Parathyroid adenoma (tissue), 2 donors: ENCODE measurements around the gene ASB1.

Source experiments
- H2AFZ ChIP-seq: fragments of 300-600 bp; sonication (generic); one replicate; pipeline ENCODE4 v1.7.0; 2017; ENCODE audit warnings: antibody characterized with exemption, mild to moderate bottlenecking
- H3K27ac ChIP-seq: fragments of 300-600 bp; sonication (generic); one replicate; pipeline ENCODE4 v1.7.0; 2017
- H3K27me3 ChIP-seq: fragments of 300-600 bp; sonication (generic); one replicate; pipeline ENCODE4 v1.7.0; 2017; ENCODE audit warnings: low read length; ENCODE audit not compliant: control insufficient read depth, insufficient read depth
- H3K36me3 ChIP-seq: fragments of 300-600 bp; sonication (generic); one replicate; pipeline ENCODE4 v1.7.0; 2017; ENCODE audit warnings: low read length; ENCODE audit not compliant: control insufficient read depth, insufficient read depth
- H3K4me1 ChIP-seq: fragments of 300-600 bp; sonication (generic); one replicate; pipeline ENCODE4 v1.7.0; 2017; ENCODE audit warnings: control low read depth
- H3K4me2 ChIP-seq: fragments of 300-600 bp; sonication (generic); one replicate; pipeline ENCODE4 v1.7.0; 2017; ENCODE audit warnings: low read length
- H3K4me3 ChIP-seq: fragments of 300-600 bp; sonication (generic); one replicate; pipeline ENCODE4 v1.7.0; 2017; ENCODE audit warnings: low read depth, low read length
- H3K79me2 ChIP-seq: fragments of 300-600 bp; sonication (generic); one replicate; pipeline ENCODE4 v1.7.0; 2017; ENCODE audit warnings: control low read depth
- H3K9ac ChIP-seq: fragments of 300-600 bp; sonication (generic); one replicate; pipeline ENCODE4 v1.7.0; 2017; ENCODE audit warnings: mild to moderate bottlenecking
- H3K9me3 ChIP-seq: fragments of 300-600 bp; sonication (generic); one replicate; pipeline ENCODE4 v1.7.0; 2017; ENCODE audit warnings: low read length; ENCODE audit not compliant: control insufficient read depth
- TF ChIP-seq, protein P1 (sequence below): fragments of 300-600 bp; sonication (generic); IDR thresholded peaks from one replicate; pipeline ENCODE4 v1.7.0; 2017; ENCODE audit warnings: antibody characterized with exemption, mild to moderate bottlenecking
- donor health status: primary hyperparathyroidism.

ASB1 gene

DNA sequence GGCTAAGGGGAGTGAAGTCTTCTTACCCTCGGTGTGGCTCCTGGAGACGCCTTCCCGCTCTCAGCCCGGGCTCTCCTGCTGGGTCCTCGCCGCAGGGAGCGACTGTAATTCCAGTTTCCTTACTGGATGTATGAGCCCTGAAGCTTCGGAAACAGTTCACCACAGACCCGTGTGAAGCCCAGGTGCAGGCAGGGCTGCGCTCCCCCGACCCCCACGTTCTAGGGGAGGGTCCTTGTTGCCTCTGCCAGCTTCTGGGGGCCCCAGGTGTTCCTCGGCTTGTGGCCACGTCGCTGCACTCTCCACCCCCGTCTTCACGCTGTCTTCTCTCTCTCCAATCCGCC lies 5.1 kb upstream of the ASB1 start:
- H3K27me3 ChIP-seq = no peaks in the 10 kb centered on the region
- H3K4me3 ChIP-seq = no peak overlapping the region
- H2AFZ ChIP-seq = no peak overlapping the region
- no peak overlapping the region for H3K27ac ChIP-seq
- no peak overlapping the region for H3K4me2 ChIP-seq
- no peaks in the 10 kb centered on the region for H3K36me3 ChIP-seq
- peaks cover 4% of the 10 kb centered on the region for H3K4me1 ChIP-seq
- H3K9me3 ChIP-seq = no peaks in the 10 kb centered on the region
- TF ChIP-seq, protein P1, sequence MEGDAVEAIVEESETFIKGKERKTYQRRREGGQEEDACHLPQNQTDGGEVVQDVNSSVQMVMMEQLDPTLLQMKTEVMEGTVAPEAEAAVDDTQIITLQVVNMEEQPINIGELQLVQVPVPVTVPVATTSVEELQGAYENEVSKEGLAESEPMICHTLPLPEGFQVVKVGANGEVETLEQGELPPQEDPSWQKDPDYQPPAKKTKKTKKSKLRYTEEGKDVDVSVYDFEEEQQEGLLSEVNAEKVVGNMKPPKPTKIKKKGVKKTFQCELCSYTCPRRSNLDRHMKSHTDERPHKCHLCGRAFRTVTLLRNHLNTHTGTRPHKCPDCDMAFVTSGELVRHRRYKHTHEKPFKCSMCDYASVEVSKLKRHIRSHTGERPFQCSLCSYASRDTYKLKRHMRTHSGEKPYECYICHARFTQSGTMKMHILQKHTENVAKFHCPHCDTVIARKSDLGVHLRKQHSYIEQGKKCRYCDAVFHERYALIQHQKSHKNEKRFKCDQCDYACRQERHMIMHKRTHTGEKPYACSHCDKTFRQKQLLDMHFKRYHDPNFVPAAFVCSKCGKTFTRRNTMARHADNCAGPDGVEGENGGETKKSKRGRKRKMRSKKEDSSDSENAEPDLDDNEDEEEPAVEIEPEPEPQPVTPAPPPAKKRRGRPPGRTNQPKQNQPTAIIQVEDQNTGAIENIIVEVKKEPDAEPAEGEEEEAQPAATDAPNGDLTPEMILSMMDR = no peak
- no peak overlapping the region for H3K9ac ChIP-seq
- H3K79me2 ChIP-seq = no peaks in the 10 kb centered on the region

GRCh38 chr2:238422285-238422684 lies 4.4 kb upstream of the ASB1 start:
- H3K36me3 ChIP-seq = no peaks in the 10 kb centered on the region
- H3K79me2 ChIP-seq = no peaks in the 10 kb centered on the region
- H3K9me3 ChIP-seq = no peaks in the 10 kb centered on the region
- no peak overlapping the region for H3K9ac ChIP-seq
- no peaks in the 10 kb centered on the region for H3K27me3 ChIP-seq
- no peak overlapping the region for H3K4me2 ChIP-seq
- no peak overlapping the region for H3K27ac ChIP-seq
- TF ChIP-seq, protein P1 = no peak
- H3K4me1 ChIP-seq = peaks cover 4% of the 10 kb centered on the region
- H2AFZ ChIP-seq = no peak overlapping the region
- H3K4me3 ChIP-seq = no peak overlapping the region

DNA sequence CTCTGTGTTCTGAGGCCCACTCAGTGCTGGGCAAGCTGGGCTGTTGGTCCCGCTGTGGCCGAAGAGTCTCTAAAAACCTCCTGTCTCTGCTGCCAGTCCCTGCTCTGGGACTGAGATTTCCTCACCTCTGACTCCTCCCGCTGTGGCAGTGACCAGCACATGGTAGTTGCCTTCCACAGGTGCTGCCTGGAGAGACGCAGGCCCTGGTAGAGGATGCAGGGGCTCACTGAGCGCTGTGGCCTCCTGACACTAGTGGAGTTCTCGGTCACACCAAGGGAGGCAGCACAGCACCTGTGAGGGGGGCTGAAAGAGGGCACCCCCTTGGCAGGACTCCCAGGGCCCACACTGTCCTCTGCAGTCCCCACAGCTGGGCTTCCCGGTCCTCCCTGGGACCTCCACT lies 3.8 kb upstream of the ASB1 start:
- no peak overlapping the region for H3K4me2 ChIP-seq
- no peak overlapping the region for H2AFZ ChIP-seq
- H3K4me3 ChIP-seq = no peak overlapping the region
- no peak overlapping the region for H3K9ac ChIP-seq
- H3K27me3 ChIP-seq = no peaks in the 10 kb centered on the region
- H3K27ac ChIP-seq = no peak overlapping the region
- no peaks in the 10 kb centered on the region for H3K36me3 ChIP-seq
- peaks cover 5% of the 10 kb centered on the region for H3K4me1 ChIP-seq
- H3K79me2 ChIP-seq = peaks cover 6% of the 10 kb centered on the region
- H3K9me3 ChIP-seq = no peaks in the 10 kb centered on the region
- TF ChIP-seq, protein P1 = no peak

DNA sequence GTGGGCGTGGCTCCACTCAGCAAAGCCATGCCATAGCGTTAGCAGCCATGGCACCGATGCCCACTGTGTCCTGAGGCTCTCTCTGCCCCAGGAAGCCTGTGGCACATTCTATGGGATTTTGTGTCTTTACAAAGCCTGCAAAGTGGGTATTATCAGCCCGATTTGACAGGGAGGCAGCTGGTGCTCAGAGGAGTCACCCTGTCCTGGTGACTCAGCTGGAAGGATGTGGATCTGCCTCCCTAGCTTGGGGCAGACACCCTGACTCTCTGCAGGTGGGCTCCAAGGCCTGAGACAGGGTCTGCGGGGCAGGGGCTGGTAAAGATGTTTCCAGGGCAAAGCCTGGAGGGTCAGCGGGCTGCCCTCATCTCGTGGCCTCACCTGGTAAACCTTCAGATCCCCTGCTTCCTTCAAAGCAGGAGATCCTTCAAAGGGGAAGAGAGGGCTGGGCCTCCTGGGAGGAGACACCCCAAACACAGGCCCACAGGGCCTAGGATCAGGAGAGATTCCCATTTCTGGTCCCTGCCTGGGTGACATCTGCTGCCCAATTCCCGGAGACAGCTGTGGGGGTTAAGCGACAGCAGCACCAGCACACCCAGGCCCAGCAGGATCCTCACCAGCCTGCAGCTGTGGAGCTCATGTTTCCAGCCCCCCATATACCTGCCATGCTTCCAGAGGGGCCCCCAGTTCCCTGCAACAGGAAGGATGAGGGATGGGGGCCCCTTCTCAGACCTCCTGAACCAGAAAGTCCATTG lies 3.0 kb upstream of the ASB1 start:
- no peaks in the 10 kb centered on the region for H3K36me3 ChIP-seq
- TF ChIP-seq, protein P1 = no peak
- H3K9ac ChIP-seq = no peak overlapping the region
- H3K27ac ChIP-seq = no peak overlapping the region
- no peaks in the 10 kb centered on the region for H3K9me3 ChIP-seq
- H2AFZ ChIP-seq = no peak overlapping the region
- H3K4me1 ChIP-seq = peaks cover 6% of the 10 kb centered on the region
- H3K79me2 ChIP-seq = peaks cover 9% of the 10 kb centered on the region
- no peak overlapping the region for H3K4me2 ChIP-seq
- H3K4me3 ChIP-seq = no peak overlapping the region
- no peaks in the 10 kb centered on the region for H3K27me3 ChIP-seq

GRCh38 chr2:238424313-238424700 lies 2.4 kb upstream of the ASB1 start:
- H3K27ac ChIP-seq = no peak overlapping the region
- no peaks in the 10 kb centered on the region for H3K27me3 ChIP-seq
- no peaks in the 10 kb centered on the region for H3K9me3 ChIP-seq
- TF ChIP-seq, protein P1 = no peak
- peaks cover 9% of the 10 kb centered on the region for H3K79me2 ChIP-seq
- no peaks in the 10 kb centered on the region for H3K36me3 ChIP-seq
- H3K4me3 ChIP-seq = no peak overlapping the region
- H3K9ac ChIP-seq = no peak overlapping the region
- H3K4me2 ChIP-seq = no peak overlapping the region
- H3K4me1 ChIP-seq = peaks cover 6% of the 10 kb centered on the region
- no peak overlapping the region for H2AFZ ChIP-seq
